Gastrocnemius medialis (tissue), 4 donors: ENCODE results near the gene AMBRA1.

Source experiments
- CTCF ChIP-seq, 5 experiments: fragments of 450-650 bp in 3 of 5; fragments of 200-600 bp in 2 of 5; sonication (generic) in 2 of 5; IDR thresholded peaks in 4 of 5; conservative IDR thresholded peaks in 1 of 5; 1 replicate in 4 of 5; 2 replicates in 1 of 5; pipeline ENCODE4 v1.5.1; 2016 to 2019; ENCODE audit warnings: antibody characterized with exemption in 5 of 5, mild to moderate bottlenecking in 3 of 5, moderate library complexity in 3 of 5
- POLR2A ChIP-seq, 2 donors: fragments of 450-650 bp; IDR thresholded peaks; one replicate each; pipeline ENCODE4 v1.6.1; 2017; ENCODE audit warnings: antibody characterized with exemption in 2 of 2, mild to moderate bottlenecking in 2 of 2, moderate library complexity in 2 of 2

DNA sequence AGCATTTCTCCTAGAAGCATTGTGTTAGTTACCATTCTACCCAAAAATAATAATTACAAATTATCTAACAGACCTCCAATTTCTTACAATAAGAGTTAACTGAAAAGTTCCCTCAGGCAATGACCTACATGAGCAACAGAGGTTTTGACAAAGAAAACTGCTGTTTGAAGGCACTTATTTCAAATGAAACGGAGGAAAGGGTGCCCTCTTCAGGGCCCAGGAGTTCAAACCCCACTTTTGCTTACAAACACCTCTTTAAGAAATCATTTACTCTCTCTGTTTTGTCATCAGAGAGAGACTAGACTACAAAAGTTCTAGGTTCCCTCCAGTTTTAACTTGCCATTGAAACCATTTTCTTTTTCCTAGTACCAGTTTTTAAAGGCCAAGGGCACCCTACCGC, 56.7 kb downstream of the AMBRA1 start:
- no peak for TF ChIP-seq POLR2A (IDR thresholded peaks at IDR 0.05)
- no peak for TF ChIP-seq CTCF (IDR thresholded peaks at IDR 0.05 in 4 of 5, conservative IDR thresholded peaks at IDR 0.05 in 1 of 5)
